Muscle layer of duodenum (tissue), 2 donors: ENCODE measurements around the gene SWSAP1.

Experiments
- H3K27ac ChIP-seq: one replicate; pipeline ENCODE4 v1.7.0; 2013; ENCODE audit warnings: mild to moderate bottlenecking, low read length
- H3K27me3 ChIP-seq: one replicate; pipeline ENCODE4 v1.7.0; 2013; ENCODE audit warnings: low read depth, mild to moderate bottlenecking, control low read depth, low read length
- H3K36me3 ChIP-seq, 2 donors: one replicate each; pipeline ENCODE4 v1.7.0; 2013; ENCODE audit warnings: low read length in 2 of 2, control low read depth in 1 of 2, mild to moderate bottlenecking in 1 of 2; ENCODE audit not compliant: insufficient read depth in 2 of 2, control insufficient read depth in 1 of 2
- H3K4me1 ChIP-seq, 2 donors: one replicate each; pipeline ENCODE4 v1.7.0; 2013; ENCODE audit warnings: low read length in 2 of 2, mild to moderate bottlenecking in 2 of 2, control low read depth in 1 of 2, moderate library complexity in 1 of 2; ENCODE audit not compliant: insufficient read depth in 2 of 2, control insufficient read depth in 1 of 2
- H3K4me3 ChIP-seq, 2 donors: one replicate each; pipeline ENCODE4 v1.7.0; 2013; ENCODE audit warnings: low read length in 2 of 2, low read depth in 1 of 2, mild to moderate bottlenecking in 1 of 2
- H3K9me3 ChIP-seq, 2 donors: one replicate each; pipeline ENCODE4 v1.7.0; 2013; ENCODE audit warnings: low read length in 2 of 2, control low read depth in 1 of 2, mild to moderate bottlenecking in 1 of 2; ENCODE audit not compliant: control insufficient read depth in 1 of 2
- donor health status: healthy.

SWSAP1 gene

DNA sequence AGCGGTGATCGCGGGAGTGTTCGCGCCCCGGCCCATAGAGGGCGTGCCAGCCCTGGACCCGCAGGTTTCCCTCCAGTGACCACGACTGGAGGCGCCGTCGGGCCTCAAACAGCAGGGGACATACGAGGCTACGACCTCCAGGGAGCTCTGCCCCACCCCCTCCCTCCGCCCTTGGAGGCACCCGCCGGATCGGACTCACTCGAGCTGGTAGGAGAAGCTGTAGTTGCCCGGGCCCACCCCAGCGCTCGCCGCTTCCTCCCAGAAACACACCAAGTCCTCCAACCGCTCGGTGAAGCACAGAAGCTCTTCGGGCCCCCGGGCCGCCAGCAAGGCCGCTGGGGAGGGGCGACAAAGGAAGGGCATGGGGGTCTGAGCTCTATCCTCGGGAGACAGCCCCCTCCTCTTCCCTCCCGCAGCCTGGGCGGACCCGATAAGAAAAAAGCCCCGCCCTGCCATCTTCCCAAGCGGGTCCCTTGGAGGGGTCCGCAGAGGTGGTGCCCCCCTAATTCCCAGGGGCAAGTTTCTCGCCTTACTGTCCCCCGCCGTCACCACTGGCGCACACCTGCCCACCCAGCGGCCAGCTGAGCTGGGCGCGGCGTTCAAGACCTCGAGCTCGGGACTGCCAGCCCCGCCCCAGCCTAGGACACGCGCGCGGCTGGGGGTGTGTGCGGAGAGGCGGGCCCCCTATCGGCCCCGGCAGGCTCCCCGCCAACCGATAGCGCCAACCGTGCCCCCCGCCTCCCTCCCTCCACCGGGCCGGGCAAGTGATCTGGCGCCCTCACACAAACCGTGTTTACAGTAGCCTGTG is 8.6 kb downstream of the SWSAP1 start:
- no peak overlapping the region for H3K27ac ChIP-seq
- H3K4me1 ChIP-seq = peaks cover 0 to 43% of the 10 kb centered on the region in 2 donors

DNA sequence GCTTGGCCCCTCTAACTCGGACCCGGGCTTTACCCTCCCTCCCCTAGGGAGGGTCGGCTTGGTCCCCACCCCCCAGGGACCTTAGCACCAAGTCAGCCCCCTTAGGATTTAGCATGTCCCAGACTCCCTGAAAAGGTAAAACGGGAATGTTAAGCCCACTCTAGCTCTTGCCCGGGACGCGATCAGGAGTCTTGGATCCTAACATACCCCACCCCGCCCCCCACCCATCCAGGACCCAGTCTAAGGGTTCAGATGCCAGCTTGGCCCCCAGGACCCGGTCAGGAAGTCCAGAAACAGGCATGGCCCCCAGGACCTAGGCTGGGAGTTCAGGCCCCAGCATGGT is 9.2 kb downstream of the SWSAP1 start:
- H3K36me3 ChIP-seq = no peaks in the 10 kb centered on the region
- peaks cover 3% of the 10 kb centered on the region for H3K27me3 ChIP-seq
- no peak overlapping the region for H3K27ac ChIP-seq
- peak overlapping the region; percentile 16 to 54 for H3K4me3 ChIP-seq
- no peaks in the 10 kb centered on the region for H3K9me3 ChIP-seq
- peaks cover 0 to 37% of the 10 kb centered on the region in 2 donors for H3K4me1 ChIP-seq

More for the DNA sequence above, 8.6 kb downstream of the SWSAP1 start:
- no peaks in the 10 kb centered on the region for H3K9me3 ChIP-seq
- H3K36me3 ChIP-seq = peaks cover 0 to 4% of the 10 kb centered on the region in 2 donors
- H3K27me3 ChIP-seq = peaks cover 3% of the 10 kb centered on the region
- H3K4me3 ChIP-seq = peak overlapping the region in 1 of 2 donors; percentile 54

DNA sequence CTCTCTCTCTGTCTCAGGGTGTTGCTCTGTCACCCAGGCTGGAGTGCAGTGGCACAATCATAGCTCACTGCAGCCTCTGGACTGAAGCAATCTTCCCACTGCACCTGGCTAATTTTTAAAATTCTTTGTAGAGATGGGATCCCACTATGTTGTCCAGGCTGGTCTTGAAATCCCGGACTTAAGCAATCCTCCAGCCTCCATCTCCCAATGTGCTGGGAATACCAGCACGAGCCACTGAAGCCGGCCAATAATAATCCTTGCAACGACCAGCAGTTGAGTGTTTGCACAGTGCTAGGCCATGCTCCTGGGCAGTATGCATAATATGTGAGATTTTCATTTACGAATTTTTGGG is 10.3 kb downstream of the SWSAP1 start:
- Histone ChIP-seq H3K9me3 (no peaks in the 10 kb centered on the region), H3K4me1 (peaks cover 0 to 37% of the 10 kb centered on the region in 2 donors), H3K27me3 (peaks cover 3% of the 10 kb centered on the region), H3K27ac (no peak overlapping the region), H3K36me3 (no peaks in the 10 kb centered on the region), H3K4me3 (no peak overlapping the region)

DNA sequence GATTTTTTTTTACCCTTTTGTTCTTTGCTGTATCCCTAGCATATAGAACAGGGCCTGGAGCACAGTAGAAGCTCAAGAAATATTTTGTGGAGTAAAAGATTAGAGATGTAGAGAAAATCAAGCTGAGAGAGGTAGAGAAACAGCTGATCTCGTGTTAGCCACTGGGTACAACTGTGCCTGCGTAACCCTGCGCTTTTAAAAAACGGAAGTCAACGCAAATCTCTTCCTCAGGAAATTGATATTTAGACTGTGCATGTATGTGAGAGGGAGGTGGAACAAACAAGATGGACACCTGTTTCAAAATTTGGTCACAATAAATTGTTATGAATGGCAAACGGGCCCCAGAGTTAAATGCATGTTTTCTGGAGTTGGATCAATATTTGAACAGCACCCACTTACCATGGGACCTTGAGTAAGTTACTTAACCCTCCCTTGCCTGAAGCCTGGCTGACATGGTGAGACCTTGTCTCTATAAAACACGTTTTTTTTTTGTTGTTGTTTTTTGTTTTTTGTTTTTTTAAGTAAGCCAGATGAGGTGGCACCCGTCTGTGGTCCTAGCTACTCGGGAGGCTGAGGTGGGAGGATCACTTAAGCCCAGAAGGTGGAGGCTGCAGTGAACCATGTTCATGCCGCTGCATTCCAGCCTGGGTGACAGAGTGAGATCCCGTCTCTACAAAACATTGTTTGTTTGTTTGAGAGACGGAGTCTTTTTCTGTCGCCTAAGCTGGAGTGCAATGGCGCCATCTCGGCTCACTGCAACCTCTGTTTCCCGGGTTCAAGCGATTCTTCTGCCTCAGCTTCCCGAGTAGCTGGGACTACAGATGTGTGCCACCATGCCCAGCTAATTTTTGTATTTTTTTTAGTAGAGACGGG is 12.9 kb downstream of the SWSAP1 start:
- Histone ChIP-seq H3K27me3 (peaks cover 3% of the 10 kb centered on the region), H3K4me1 (peaks cover 0 to 18% of the 10 kb centered on the region in 2 donors), H3K27ac (no peak overlapping the region), H3K4me3 (no peak overlapping the region), H3K36me3 (no peaks in the 10 kb centered on the region), H3K9me3 (no peaks in the 10 kb centered on the region)

DNA sequence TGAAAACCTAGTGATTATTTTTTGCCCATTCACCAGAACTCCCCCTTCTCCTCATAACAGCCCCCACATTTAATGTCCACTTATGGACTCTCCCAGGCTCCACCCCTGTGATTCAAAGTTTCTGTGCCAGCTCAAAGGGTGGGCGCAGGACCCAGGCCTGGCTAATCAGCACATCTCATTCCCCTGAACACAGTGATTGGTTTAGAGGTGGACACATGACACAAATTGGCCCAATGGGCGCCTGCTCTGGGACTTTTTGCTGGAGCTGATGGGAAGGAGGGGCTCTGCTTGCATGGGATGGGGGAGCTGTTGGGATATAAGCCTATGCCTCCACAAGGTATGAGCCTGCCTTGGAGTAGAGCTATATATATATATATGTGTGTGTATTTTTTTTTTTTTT is 15.9 kb downstream of the SWSAP1 start:
- no peaks in the 10 kb centered on the region for H3K27me3 ChIP-seq
- H3K4me1 ChIP-seq = no peaks in the 10 kb centered on the region
- no peaks in the 10 kb centered on the region for H3K9me3 ChIP-seq

DNA sequence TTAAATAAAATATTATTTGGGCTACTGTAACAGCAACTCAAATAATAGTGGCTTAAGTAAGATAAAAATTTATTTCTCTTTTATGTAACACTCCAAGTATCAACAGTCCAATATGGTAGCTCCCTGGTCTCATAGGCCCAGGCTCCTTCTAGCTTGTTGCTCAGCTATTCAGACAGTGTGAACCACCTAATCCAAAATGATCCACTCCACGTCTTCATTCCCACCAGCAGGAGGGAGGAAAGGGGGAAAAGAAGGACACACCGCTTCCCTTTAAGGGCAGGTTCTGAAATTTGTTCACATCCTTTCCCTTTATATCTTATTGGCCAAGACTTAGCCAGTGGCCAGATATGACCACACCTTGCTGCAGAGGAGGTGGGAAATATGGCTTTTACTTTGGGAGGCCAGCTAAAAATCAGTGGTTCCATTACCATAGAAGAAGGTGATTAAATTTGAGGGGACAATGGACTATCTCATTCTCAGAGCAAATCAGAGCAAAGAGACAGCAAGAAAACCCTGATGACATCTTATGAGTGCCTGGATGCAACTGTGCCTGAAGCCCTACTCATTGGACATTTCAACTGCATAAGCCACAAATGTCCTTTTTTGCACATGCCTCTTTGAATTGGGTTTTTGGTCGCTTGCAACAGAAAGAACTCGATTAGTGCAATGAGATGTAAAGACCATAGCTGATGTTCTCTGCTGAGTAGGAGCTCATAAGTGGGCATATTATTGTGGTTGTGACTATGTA is 16.6 kb downstream of the SWSAP1 start:
- Histone ChIP-seq H3K27me3 (no peaks in the 10 kb centered on the region), H3K4me3 (no peak overlapping the region), H3K36me3 (no peaks in the 10 kb centered on the region), H3K4me1 (no peaks in the 10 kb centered on the region), H3K27ac (no peak overlapping the region), H3K9me3 (no peaks in the 10 kb centered on the region)

More for the DNA sequence above, 15.9 kb downstream of the SWSAP1 start:
- H3K27ac ChIP-seq = no peak overlapping the region
- no peaks in the 10 kb centered on the region for H3K36me3 ChIP-seq
- H3K4me3 ChIP-seq = no peak overlapping the region

DNA sequence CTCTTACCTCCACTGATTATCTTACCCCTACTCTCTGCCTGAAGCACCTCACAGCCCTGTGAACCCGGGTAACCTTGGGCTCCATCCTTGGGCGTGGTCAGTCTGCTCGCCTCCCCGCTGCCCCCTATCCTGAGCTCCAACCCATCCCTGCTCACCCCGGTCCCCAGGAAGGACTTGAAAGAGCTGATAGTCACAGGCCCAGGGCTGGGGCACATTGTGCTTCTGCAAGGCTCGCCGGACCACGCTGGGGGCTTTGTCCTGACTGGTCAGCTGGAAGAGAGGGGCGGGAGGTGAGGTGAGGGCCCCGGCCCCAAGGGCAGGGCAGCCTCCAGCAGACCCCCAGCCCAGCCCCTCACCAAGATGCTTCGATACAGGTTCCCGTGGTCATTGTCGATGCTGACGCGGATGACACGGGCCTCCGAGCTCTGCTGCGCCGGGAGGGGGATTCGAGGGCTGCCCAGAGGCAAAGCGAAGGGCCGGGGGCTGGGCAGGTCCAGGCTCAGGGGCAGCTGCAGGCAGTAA is 22.7 kb downstream of the SWSAP1 start:
- no peaks in the 10 kb centered on the region for H3K9me3 ChIP-seq
- no peak overlapping the region for H3K4me3 ChIP-seq
- no peak overlapping the region for H3K27ac ChIP-seq
- H3K27me3 ChIP-seq = no peaks in the 10 kb centered on the region
- H3K4me1 ChIP-seq = no peaks in the 10 kb centered on the region
- no peaks in the 10 kb centered on the region for H3K36me3 ChIP-seq

DNA sequence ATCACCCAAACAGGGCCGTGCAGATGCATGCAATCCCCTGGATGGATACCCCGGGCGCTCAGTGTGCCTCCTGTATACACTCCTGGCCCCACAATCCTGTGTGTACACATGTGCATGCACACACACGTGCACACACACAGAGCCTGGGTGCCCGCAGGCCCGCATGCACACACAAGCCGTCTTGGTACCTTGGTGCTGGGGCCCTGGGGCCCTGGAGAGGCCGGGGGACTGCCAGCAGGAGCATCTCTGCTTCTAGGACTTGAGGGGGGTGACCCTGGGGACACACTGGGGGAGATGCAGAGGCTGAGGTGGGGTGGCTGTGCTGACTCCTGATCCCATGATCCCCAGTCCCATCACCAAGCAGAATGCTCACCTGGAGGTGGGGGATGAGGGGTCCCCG is 25.2 kb downstream of the SWSAP1 start:
- Histone ChIP-seq H3K9me3 (no peaks in the 10 kb centered on the region), H3K27me3 (no peaks in the 10 kb centered on the region)

DNA sequence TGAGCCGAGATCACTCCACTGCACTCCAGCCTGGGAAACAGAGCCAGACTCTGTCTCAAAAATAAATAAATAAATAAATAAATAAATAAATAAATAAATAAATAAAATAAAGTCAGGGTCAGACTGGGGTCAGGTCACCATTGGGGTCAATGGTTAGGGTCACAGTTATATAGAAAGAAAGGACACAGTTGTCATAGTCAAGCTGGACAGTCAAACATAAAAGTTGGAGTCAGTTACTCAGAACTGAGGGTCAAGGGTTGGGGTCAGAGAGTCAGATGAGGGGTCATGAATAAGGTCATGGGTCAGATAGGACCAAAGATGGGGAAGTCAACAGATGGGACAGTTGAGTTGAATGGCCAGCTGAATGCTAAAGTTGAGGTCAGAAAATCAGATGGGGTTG is 26.3 kb downstream of the SWSAP1 start:
- Histone ChIP-seq H3K27me3 (no peaks in the 10 kb centered on the region), H3K27ac (no peak overlapping the region), H3K4me1 (no peaks in the 10 kb centered on the region), H3K36me3 (no peaks in the 10 kb centered on the region), H3K9me3 (no peaks in the 10 kb centered on the region), H3K4me3 (no peak overlapping the region)

More for the DNA sequence above, 25.2 kb downstream of the SWSAP1 start:
- H3K4me3 ChIP-seq = no peak overlapping the region
- no peaks in the 10 kb centered on the region for H3K4me1 ChIP-seq
- H3K27ac ChIP-seq = no peak overlapping the region
- H3K36me3 ChIP-seq = no peaks in the 10 kb centered on the region

DNA sequence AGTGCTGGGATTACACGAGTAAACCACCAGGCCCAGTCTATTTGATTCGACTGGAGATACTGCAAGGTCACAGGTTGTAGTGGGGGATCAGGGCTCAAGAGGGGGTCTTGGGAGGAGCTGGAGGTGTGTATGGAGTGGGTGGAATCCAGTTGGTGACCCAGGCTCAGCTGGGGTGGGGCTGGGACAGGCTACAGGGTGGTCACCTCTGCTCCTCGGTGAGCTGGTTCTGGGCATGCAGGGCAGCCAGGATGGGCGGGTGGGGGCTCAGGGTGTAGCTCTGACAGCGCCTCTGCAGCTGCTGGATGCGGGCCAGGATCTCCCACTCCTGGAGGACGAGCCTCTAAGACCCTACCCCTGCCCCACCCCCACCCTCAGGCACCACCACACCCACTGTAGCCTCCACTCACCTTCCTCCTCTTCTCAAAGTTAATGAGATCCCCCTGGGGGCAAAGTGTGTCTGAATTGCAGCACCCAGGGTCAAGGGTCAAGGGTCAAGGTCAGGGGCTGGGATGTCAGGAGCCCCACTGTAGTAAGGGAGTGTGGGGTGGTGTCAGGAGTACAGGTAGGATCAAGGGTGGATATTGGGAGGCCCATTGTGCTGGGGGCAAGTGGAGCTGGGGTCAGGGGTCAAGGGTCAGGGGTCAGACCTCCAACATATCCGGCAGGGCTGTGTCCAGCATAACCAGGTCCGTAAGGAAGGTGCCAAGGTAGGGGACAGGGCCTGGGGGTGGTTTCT is 27.5 kb downstream of the SWSAP1 start:
- Histone ChIP-seq H3K4me1 (peaks cover 0 to 5% of the 10 kb centered on the region in 2 donors), H3K27me3 (no peaks in the 10 kb centered on the region), H3K4me3 (no peak overlapping the region), H3K9me3 (no peaks in the 10 kb centered on the region), H3K27ac (no peak overlapping the region), H3K36me3 (no peaks in the 10 kb centered on the region)
